H1 (cell line): ENCODE data around the gene NKAIN1. TPM values are rescaled to one million over a fixed set of nuclear protein-coding genes. Genes with fewer than 3 reads are reported as not detected.

Source experiments
- PHF8 ChIP-seq: fragments of 200-600 bp; sonication (generic); conservative IDR thresholded peaks from 2 replicates; pipeline ENCODE4 v1.7.1; 2012; ENCODE audit warnings: low read depth, mild to moderate bottlenecking, inconsistent platforms, low read length, moderate library complexity
- RFX5 ChIP-seq: IDR thresholded peaks from 2 replicates; pipeline ENCODE4 v1.6.1; 2011; ENCODE audit warnings: low read depth, low read length, improper control_type of control experiment, borderline replicate concordance
- SUZ12 ChIP-seq: fragments of 200-600 bp; sonication (generic); IDR thresholded peaks from 2 replicates; pipeline ENCODE4 v1.6.1; 2012; ENCODE audit warnings: mild to moderate bottlenecking, inconsistent platforms, low read length, moderate library complexity, mixed read lengths
- polyA plus RNA-seq, 7 experiments: library from polyadenylated mRNA; depleted of rRNA in 3 of 7; stranded (reverse) in 5 of 7; unstranded in 2 of 7; fragments of >200 nt in 5 of 7; fragments of 200-250 nt in 2 of 7; gene quantifications; 1 replicate in 5 of 7; 2 replicates in 1 of 7; 4 replicates in 1 of 7; pipeline versions ENCODE4 v1.2.1 to v1.2.3, GENCODE V29; 2011 to 2013; ENCODE audit warnings: missing spikeins in 2 of 7, mixed read lengths in 2 of 7
- total RNA-seq: library from RNA; stranded (reverse); fragmentation: NEBNext Ultra II Directional; extraction: Animal tissue kit (Norgen Biotek cat#: 25700); gene quantifications from 2 replicates; pipeline ENCODE4 v1.2.1, GENCODE V29; 2021
- TF ChIP-seq, protein P1 (sequence below): fragments of 300-600 bp; sonication (generic); IDR thresholded peaks from 2 replicates; pipeline ENCODE4 v1.7.1; 2012; ENCODE audit warnings: low read length, moderate library complexity, mild to moderate bottlenecking, inconsistent platforms; ENCODE audit not compliant: insufficient replicate concordance
- TF ChIP-seq, protein P2 (sequence below), 3 experiments: IDR thresholded peaks; 1 replicate in 2 of 3; 2 replicates in 1 of 3; pipeline versions ENCODE4 v1.5.1 to v1.6.1; 2011; ENCODE audit warnings: low read length in 3 of 3, mild to moderate bottlenecking in 3 of 3, inconsistent platforms in 2 of 3, low read depth in 1 of 3, moderate library complexity in 1 of 3; ENCODE audit not compliant: insufficient read depth in 1 of 3; ENCODE audit errors: control extremely low read depth in 1 of 3

The NKAIN1 gene
- total and polyA plus RNA-seq, 2 of the 8 experiments (the other 6 are each of a cell fraction or from before 2014, with no cell fraction given): 59.3 to 66.9 TPM

DNA sequence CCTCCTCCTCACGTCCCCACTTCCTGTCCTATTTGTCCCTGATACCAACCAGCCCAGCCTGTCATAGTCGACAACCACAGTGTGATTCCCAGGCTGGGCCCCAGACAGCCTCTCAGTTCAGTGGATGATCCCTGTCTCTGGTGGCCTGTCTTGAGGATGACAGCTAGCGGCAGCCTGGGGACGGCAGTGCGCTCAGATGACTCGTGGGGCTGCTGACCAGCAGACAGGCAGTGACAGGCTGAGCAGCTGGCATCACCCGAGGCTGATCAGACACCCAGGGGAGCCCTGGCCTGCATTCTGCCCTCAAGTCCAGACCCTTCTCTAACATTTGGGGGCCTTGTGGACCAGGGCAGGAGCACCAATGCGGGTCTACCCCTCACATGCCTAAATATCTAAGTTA lies 21.0 kb downstream of the NKAIN1 start (continued):
- TF ChIP-seq, protein P1, sequence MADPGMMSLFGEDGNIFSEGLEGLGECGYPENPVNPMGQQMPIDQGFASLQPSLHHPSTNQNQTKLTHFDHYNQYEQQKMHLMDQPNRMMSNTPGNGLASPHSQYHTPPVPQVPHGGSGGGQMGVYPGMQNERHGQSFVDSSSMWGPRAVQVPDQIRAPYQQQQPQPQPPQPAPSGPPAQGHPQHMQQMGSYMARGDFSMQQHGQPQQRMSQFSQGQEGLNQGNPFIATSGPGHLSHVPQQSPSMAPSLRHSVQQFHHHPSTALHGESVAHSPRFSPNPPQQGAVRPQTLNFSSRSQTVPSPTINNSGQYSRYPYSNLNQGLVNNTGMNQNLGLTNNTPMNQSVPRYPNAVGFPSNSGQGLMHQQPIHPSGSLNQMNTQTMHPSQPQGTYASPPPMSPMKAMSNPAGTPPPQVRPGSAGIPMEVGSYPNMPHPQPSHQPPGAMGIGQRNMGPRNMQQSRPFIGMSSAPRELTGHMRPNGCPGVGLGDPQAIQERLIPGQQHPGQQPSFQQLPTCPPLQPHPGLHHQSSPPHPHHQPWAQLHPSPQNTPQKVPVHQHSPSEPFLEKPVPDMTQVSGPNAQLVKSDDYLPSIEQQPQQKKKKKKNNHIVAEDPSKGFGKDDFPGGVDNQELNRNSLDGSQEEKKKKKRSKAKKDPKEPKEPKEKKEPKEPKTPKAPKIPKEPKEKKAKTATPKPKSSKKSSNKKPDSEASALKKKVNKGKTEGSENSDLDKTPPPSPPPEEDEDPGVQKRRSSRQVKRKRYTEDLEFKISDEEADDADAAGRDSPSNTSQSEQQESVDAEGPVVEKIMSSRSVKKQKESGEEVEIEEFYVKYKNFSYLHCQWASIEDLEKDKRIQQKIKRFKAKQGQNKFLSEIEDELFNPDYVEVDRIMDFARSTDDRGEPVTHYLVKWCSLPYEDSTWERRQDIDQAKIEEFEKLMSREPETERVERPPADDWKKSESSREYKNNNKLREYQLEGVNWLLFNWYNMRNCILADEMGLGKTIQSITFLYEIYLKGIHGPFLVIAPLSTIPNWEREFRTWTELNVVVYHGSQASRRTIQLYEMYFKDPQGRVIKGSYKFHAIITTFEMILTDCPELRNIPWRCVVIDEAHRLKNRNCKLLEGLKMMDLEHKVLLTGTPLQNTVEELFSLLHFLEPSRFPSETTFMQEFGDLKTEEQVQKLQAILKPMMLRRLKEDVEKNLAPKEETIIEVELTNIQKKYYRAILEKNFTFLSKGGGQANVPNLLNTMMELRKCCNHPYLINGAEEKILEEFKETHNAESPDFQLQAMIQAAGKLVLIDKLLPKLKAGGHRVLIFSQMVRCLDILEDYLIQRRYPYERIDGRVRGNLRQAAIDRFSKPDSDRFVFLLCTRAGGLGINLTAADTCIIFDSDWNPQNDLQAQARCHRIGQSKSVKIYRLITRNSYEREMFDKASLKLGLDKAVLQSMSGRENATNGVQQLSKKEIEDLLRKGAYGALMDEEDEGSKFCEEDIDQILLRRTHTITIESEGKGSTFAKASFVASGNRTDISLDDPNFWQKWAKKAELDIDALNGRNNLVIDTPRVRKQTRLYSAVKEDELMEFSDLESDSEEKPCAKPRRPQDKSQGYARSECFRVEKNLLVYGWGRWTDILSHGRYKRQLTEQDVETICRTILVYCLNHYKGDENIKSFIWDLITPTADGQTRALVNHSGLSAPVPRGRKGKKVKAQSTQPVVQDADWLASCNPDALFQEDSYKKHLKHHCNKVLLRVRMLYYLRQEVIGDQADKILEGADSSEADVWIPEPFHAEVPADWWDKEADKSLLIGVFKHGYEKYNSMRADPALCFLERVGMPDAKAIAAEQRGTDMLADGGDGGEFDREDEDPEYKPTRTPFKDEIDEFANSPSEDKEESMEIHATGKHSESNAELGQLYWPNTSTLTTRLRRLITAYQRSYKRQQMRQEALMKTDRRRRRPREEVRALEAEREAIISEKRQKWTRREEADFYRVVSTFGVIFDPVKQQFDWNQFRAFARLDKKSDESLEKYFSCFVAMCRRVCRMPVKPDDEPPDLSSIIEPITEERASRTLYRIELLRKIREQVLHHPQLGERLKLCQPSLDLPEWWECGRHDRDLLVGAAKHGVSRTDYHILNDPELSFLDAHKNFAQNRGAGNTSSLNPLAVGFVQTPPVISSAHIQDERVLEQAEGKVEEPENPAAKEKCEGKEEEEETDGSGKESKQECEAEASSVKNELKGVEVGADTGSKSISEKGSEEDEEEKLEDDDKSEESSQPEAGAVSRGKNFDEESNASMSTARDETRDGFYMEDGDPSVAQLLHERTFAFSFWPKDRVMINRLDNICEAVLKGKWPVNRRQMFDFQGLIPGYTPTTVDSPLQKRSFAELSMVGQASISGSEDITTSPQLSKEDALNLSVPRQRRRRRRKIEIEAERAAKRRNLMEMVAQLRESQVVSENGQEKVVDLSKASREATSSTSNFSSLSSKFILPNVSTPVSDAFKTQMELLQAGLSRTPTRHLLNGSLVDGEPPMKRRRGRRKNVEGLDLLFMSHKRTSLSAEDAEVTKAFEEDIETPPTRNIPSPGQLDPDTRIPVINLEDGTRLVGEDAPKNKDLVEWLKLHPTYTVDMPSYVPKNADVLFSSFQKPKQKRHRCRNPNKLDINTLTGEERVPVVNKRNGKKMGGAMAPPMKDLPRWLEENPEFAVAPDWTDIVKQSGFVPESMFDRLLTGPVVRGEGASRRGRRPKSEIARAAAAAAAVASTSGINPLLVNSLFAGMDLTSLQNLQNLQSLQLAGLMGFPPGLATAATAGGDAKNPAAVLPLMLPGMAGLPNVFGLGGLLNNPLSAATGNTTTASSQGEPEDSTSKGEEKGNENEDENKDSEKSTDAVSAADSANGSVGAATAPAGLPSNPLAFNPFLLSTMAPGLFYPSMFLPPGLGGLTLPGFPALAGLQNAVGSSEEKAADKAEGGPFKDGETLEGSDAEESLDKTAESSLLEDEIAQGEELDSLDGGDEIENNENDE: no peak
- TF ChIP-seq, protein P2, sequence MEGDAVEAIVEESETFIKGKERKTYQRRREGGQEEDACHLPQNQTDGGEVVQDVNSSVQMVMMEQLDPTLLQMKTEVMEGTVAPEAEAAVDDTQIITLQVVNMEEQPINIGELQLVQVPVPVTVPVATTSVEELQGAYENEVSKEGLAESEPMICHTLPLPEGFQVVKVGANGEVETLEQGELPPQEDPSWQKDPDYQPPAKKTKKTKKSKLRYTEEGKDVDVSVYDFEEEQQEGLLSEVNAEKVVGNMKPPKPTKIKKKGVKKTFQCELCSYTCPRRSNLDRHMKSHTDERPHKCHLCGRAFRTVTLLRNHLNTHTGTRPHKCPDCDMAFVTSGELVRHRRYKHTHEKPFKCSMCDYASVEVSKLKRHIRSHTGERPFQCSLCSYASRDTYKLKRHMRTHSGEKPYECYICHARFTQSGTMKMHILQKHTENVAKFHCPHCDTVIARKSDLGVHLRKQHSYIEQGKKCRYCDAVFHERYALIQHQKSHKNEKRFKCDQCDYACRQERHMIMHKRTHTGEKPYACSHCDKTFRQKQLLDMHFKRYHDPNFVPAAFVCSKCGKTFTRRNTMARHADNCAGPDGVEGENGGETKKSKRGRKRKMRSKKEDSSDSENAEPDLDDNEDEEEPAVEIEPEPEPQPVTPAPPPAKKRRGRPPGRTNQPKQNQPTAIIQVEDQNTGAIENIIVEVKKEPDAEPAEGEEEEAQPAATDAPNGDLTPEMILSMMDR (IDR thresholded peaks at IDR 0.05; ENCODE audit: control extremely low read depth in 1 of 3, insufficient read depth in 1 of 3, low read depth in 1 of 3, low read length in 3 of 3): no peak
- no peak for TF ChIP-seq RFX5
- no peak for TF ChIP-seq SUZ12
- no peak for TF ChIP-seq PHF8
